WTC11 (cell line): ENCODE measurements around the gene CDK9. TPM values are rescaled to one million over a fixed set of nuclear protein-coding genes. Genes with fewer than 3 reads are reported as not detected.
"Not testable (repeated sequence)": the region's sequence is repeated elsewhere in the genome, so short reads cannot be mapped to it uniquely, and the experiment has no call there.

Experiments used
- ATAC-seq: fragments of 200-7000 bp; cut with Tn5 transposase; 2 replicates; pipeline ENCODE4 v1.10.0; 2021; ENCODE audit warnings: mild to moderate bottlenecking, moderate library complexity
- CTCF ChIA-PET: fragments of 300-600 bp; sonication (Branson Sonifier 250); formaldehyde crosslinking; loops from one replicate; lab custom pipeline; 2021; ENCODE audit warnings: antibody characterized with exemption; lab: Charles Lee
- POLR2A ChIA-PET: fragments of 350-600 bp; sonication (Branson Sonifier 250); formaldehyde crosslinking; loops from one replicate; lab custom pipeline; 2021; ENCODE audit warnings: antibody characterized with exemption; lab: Charles Lee
- DNase-seq: peaks from one replicate; pipeline ENCODE4 v3.0.0; 2021; ENCODE audit warnings: low spot score
- H3K27ac Mint-ChIP-seq: 2 replicates; pipeline ENCODE4 v1.8.0; 2021; ENCODE audit warnings: mixed read lengths
- H3K27me3 Mint-ChIP-seq: 2 replicates; pipeline ENCODE4 v1.8.0; 2021; ENCODE audit warnings: low read depth, mild to moderate bottlenecking, moderate library complexity, mixed read lengths
- H3K36me3 Mint-ChIP-seq: 2 replicates; pipeline ENCODE4 v1.8.0; 2021; ENCODE audit warnings: mixed read lengths
- H3K4me1 Mint-ChIP-seq: 2 replicates; pipeline ENCODE4 v1.8.0; 2022; ENCODE audit warnings: mixed read lengths
- H3K4me3 Mint-ChIP-seq: 2 replicates; pipeline ENCODE4 v1.8.0; 2021; ENCODE audit warnings: mild to moderate bottlenecking, moderate library complexity, mixed read lengths
- H3K9me3 Mint-ChIP-seq: 2 replicates; pipeline ENCODE4 v1.8.0; 2021; ENCODE audit warnings: mixed read lengths
- FOXP1 ChIP-seq: sonication (generic); formaldehyde crosslinking; IDR thresholded peaks from 2 replicates; pipeline ENCODE4 v1.8.0; 2022; ENCODE audit warnings: missing genetic modification reagents, mild to moderate bottlenecking, moderate library complexity, borderline replicate concordance
- GABPB1 ChIP-seq: sonication (generic); formaldehyde crosslinking; IDR thresholded peaks from 2 replicates; pipeline ENCODE4 v1.8.1; 2023; ENCODE audit warnings: mild to moderate bottlenecking, missing genetic modification reagents
- GTF2I ChIP-seq: fragments of 250-450 bp; sonication (Bioruptor Pico); conservative IDR thresholded peaks from 2 replicates; pipeline ENCODE4 v1.4.0; 2021; ENCODE audit warnings: mild to moderate bottlenecking
- IRF2 ChIP-seq: sonication (generic); formaldehyde crosslinking; IDR thresholded peaks from 2 replicates; pipeline ENCODE4 v1.8.0; 2022; ENCODE audit warnings: low read depth, missing genetic modification reagents, borderline replicate concordance
- JUN ChIP-seq: sonication (generic); formaldehyde crosslinking; IDR thresholded peaks from 2 replicates; pipeline ENCODE4 v1.8.0; 2023; ENCODE audit warnings: mild to moderate bottlenecking, missing genetic modification reagents
- MYBL2 ChIP-seq: sonication (generic); formaldehyde crosslinking; IDR thresholded peaks from 2 replicates; pipeline ENCODE4 v1.8.1; 2023; ENCODE audit warnings: mild to moderate bottlenecking, moderate library complexity, missing genetic modification reagents
- SMAD4 ChIP-seq: sonication (generic); formaldehyde crosslinking; IDR thresholded peaks from 2 replicates; pipeline ENCODE4 v1.8.0; 2022; ENCODE audit warnings: mild to moderate bottlenecking, missing genetic modification reagents
- TEAD1 ChIP-seq: sonication (generic); formaldehyde crosslinking; IDR thresholded peaks from 2 replicates; pipeline ENCODE4 v1.8.0; 2022; ENCODE audit warnings: mild to moderate bottlenecking, missing genetic modification reagents
- ZNF263 ChIP-seq: sonication (generic); formaldehyde crosslinking; IDR thresholded peaks from 2 replicates; pipeline ENCODE4 v1.8.1; 2022; ENCODE audit warnings: low read depth, mild to moderate bottlenecking, moderate library complexity, missing genetic modification reagents
- ZNF396 ChIP-seq: fragments of 250-450 bp; sonication (Bioruptor Pico); IDR thresholded peaks from 2 replicates; pipeline ENCODE4 v1.8.0; 2021; ENCODE audit warnings: mild to moderate bottlenecking, moderate library complexity, borderline replicate concordance
- ZNF423 ChIP-seq: fragments of 250-450 bp; sonication (Bioruptor Pico); IDR thresholded peaks from 2 replicates; pipeline ENCODE4 v2.1.2; 2022; ENCODE audit warnings: mild to moderate bottlenecking, moderate library complexity
- total RNA-seq: library from RNA; stranded (reverse); gene quantifications from 3 replicates; pipeline ENCODE4 v1.2.3, GENCODE V29; 2021
- TF ChIP-seq, protein P1 (sequence below): sonication (generic); formaldehyde crosslinking; IDR thresholded peaks from 2 replicates; pipeline ENCODE4 v1.8.1; 2023; ENCODE audit warnings: mild to moderate bottlenecking, missing genetic modification reagents
- TF ChIP-seq, protein P2 (sequence below): sonication (generic); formaldehyde crosslinking; IDR thresholded peaks from 2 replicates; pipeline ENCODE4 v1.8.0; 2022; ENCODE audit warnings: mild to moderate bottlenecking, missing genetic modification reagents
- TF ChIP-seq, protein P3 (sequence below): sonication (generic); formaldehyde crosslinking; IDR thresholded peaks from 2 replicates; pipeline ENCODE4 v1.8.1; 2022; ENCODE audit warnings: mild to moderate bottlenecking, moderate library complexity, missing genetic modification reagents
- TF ChIP-seq, protein P4 (sequence below): sonication (generic); formaldehyde crosslinking; IDR thresholded peaks from 2 replicates; pipeline ENCODE4 v1.8.1; 2023; ENCODE audit warnings: mild to moderate bottlenecking, moderate library complexity, missing genetic modification reagents
- TF ChIP-seq, protein P5 (sequence below): sonication (generic); formaldehyde crosslinking; IDR thresholded peaks from 2 replicates; pipeline ENCODE4 v1.8.1; 2022; ENCODE audit warnings: missing genetic modification reagents, borderline replicate concordance

CDK9 gene
- total RNA-seq, 1 experiment from 2014 or later: 111 TPM

DNA sequence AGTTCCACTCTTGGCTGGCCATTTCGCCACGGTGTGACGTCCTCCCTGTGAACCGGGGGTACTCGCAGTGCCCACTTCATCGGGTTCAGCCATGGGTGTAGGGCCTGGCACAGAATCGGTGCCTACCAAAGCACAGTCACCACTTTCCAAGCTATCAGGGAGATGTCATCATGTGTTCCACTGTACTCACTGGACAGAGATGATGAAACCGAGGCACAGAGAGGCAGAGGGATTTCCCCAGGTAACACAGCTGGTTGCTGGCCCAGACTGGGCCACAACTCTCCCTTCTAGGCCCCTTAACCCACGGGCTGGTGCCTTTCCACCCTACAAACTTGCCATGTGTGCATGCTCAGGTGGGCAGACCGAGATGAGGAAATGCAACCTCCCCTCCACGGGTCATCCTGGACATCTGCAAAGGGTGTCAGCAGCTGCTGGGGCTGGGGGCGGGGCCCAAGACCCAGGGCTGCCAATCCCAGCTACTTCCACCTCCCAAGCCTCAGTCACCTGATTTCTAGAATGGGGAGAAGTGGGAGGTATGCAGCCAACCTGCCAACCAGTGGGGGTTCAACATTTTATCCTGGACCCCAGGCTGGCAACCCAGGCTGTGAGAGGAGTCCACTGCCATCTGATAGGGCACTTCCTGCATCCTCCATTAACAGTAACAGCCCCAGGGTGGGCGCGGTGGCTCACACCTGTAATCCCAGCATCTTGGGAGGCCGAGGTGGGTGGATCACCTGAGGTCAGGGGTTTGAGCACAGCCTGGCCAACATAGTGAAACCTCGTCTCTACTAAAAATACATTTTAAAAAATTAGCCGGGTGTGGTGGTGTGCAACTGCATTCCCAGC is 6.5 kb upstream of the CDK9 start:
- ChIA-PET CTCF (interaction anchor here (0.6 to 2.9 kb wide), 11 partner anchors 8 to 171 kb away, joined by 3 to 26 read pairs (median 4); partner anchors contain the start of genes ST6GALNAC4 and TOR2A), POLR2A (interaction anchor here (0.9 to 1.2 kb wide), 2 partner anchors 16 to 48 kb away, joined by 4 to 7 read pairs; no protein-coding TSS in a partner anchor)
- ATAC-seq: peak; percentile 13; the same call in 1 of the 2 replicates
- H3K9me3 Mint-ChIP-seq: no peaks in the 10 kb centered on the region
- H3K36me3 Mint-ChIP-seq: no peaks in the 10 kb centered on the region
- no peak overlapping the region for H3K4me3 Mint-ChIP-seq
- H3K27me3 Mint-ChIP-seq: no peaks in the 10 kb centered on the region
- TF ChIP-seq, protein P1, sequence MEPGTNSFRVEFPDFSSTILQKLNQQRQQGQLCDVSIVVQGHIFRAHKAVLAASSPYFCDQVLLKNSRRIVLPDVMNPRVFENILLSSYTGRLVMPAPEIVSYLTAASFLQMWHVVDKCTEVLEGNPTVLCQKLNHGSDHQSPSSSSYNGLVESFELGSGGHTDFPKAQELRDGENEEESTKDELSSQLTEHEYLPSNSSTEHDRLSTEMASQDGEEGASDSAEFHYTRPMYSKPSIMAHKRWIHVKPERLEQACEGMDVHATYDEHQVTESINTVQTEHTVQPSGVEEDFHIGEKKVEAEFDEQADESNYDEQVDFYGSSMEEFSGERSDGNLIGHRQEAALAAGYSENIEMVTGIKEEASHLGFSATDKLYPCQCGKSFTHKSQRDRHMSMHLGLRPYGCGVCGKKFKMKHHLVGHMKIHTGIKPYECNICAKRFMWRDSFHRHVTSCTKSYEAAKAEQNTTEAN (CRISPR knock-in tag): no peak
- TF ChIP-seq, protein P2, sequence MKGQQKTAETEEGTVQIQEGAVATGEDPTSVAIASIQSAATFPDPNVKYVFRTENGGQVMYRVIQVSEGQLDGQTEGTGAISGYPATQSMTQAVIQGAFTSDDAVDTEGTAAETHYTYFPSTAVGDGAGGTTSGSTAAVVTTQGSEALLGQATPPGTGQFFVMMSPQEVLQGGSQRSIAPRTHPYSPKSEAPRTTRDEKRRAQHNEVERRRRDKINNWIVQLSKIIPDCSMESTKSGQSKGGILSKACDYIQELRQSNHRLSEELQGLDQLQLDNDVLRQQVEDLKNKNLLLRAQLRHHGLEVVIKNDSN: 0 out of 2 replicates have a peak, but pooled peaks have one; percentile 14
- H3K4me1 Mint-ChIP-seq: peaks cover 23% of the 10 kb centered on the region
- H3K27ac Mint-ChIP-seq: no peak overlapping the region
- DNase-seq: no peak

DNA sequence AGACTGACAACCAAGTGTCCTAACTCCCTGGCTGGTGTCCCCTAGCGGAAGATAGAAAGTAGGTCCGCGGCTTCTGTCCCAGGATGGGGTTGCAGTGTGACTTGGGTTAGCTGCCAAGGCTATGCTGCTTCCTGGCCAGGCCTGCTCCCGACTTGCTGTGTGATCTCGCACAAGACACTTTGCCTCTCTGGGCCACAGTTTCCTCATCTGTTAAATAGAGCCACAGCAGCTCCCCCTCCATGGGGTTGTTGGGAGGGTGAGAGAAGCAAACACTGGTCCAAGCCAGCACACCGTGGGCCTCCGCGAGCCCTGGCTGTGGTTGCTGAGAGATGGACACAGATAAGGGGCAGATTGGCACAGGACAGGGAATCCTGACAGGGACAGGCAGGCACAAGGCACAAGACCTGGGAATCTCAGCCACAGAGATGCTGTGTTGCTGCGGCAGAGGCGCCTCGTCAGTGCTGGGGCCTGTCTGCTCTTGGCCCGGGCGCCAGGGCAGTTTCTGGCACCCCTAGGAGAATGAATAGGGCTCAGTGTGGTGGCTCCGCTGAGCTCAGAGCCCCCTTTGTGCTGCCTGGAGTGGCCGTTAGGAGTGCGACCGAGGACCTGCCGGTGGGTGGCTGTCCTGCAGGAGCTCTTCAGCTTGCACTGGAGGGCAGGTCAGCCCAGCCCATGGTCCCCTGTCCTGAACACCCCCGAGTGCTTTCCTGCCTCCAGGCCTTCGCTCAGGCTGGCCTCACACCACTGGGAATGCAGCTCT is 5.5 kb upstream of the CDK9 start:
- Mint-ChIP-seq H3K4me1 (peaks cover 23% of the 10 kb centered on the region), H3K27ac (no peak overlapping the region), H3K27me3 (no peaks in the 10 kb centered on the region), H3K9me3 (no peaks in the 10 kb centered on the region), H3K36me3 (no peaks in the 10 kb centered on the region), H3K4me3 (no peak overlapping the region)
- DNase-seq: no peak
- POLR2A ChIA-PET: interaction anchor here (0.7 to 1.2 kb wide), 3 partner anchors 9 to 910 kb away, joined by 4 to 7 read pairs (median 4); no protein-coding TSS in a partner anchor
- no peak for ATAC-seq
- TF ChIP-seq, protein P3, sequence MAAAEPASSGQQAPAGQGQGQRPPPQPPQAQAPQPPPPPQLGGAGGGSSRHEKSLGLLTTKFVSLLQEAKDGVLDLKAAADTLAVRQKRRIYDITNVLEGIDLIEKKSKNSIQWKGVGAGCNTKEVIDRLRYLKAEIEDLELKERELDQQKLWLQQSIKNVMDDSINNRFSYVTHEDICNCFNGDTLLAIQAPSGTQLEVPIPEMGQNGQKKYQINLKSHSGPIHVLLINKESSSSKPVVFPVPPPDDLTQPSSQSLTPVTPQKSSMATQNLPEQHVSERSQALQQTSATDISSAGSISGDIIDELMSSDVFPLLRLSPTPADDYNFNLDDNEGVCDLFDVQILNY (CRISPR knock-in tag): no peak
- TF ChIP-seq, protein P4, sequence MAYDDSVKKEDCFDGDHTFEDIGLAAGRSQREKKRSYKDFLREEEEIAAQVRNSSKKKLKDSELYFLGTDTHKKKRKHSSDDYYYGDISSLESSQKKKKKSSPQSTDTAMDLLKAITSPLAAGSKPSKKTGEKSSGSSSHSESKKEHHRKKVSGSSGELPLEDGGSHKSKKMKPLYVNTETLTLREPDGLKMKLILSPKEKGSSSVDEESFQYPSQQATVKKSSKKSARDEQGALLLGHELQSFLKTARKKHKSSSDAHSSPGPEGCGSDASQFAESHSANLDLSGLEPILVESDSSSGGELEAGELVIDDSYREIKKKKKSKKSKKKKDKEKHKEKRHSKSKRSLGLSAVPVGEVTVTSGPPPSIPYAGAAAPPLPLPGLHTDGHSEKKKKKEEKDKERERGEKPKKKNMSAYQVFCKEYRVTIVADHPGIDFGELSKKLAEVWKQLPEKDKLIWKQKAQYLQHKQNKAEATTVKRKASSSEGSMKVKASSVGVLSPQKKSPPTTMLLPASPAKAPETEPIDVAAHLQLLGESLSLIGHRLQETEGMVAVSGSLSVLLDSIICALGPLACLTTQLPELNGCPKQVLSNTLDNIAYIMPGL (CRISPR knock-in tag): peak; percentile 52; the same call in 1 of the 2 replicates
- TF ChIP-seq MYBL2 (CRISPR knock-in tag) (no peak), ZNF423 (CRISPR knock-in tag) (peak; percentile 64)
- TF ChIP-seq, all 79 proteins: peak for 2
- CTCF ChIA-PET: interaction anchor here (0.7 to 2.9 kb wide), 10 partner anchors 9 to 172 kb away, joined by 3 to 26 read pairs (median 3); partner anchors contain the start of gene TOR2A

DNA sequence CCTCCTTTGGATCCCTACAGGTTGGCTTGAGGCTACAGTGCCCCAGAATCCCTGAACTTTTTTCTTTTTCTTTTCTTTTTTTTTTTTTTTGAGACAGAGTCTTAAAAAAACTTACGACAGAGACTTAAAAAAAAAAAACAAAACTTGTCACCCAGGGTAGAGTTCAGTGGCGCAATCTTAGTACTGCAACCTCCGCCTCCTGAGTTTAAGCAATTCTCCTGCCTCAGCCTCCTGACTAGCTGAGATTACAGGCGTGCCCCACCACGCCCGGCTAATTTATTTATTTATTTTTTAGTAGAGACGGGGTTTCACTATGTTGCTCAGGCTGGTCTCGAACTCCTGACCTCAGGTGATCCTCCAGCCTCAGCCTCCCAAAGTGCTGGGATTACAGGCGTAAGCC is 4.9 kb upstream of the CDK9 start:
- not testable (repeated sequence) for H3K27me3 Mint-ChIP-seq, H3K27ac Mint-ChIP-seq, ATAC-seq, H3K36me3 Mint-ChIP-seq, H3K9me3 Mint-ChIP-seq, DNase-seq, H3K4me3 Mint-ChIP-seq
- POLR2A ChIA-PET: interaction anchor here (0.7 to 1.2 kb wide), 2 partner anchors 10 to 909 kb away, joined by 4 read pairs; no protein-coding TSS in a partner anchor
- CTCF ChIA-PET: interaction anchor here (0.7 to 2.9 kb wide), 7 partner anchors 10 to 168 kb away, joined by 3 to 26 read pairs (median 3); partner anchors contain the start of gene TOR2A
- H3K4me1 Mint-ChIP-seq: peaks cover 23% of the 10 kb centered on the region

DNA sequence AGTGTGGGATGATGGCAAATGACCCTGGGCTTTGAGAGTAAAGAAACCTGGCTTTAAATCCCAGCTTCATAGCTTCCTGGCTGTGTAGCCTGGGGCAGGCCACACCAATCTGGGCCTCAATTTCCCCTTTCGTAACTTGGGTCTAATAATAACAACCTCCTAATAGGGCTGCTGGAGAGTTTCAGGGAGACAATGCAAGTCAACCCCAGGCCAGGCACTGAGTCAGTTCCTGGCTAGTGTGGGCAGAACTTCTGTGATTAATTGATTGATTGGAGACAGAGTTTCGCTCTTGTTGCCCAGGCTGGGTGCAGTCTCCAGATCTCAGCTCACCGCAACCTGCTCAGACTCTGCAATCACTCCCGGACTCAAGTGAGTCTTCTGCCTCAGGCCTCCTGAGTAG is 4.0 kb upstream of the CDK9 start:
- POLR2A ChIA-PET: no interaction called here
- H3K27ac Mint-ChIP-seq: no peak overlapping the region
- TF ChIP-seq SMAD4 (CRISPR knock-in tag) (no peak), IRF2 (CRISPR knock-in tag) (no peak), GTF2I (CRISPR knock-in tag) (no peak), TEAD1 (CRISPR knock-in tag) (no peak), GABPB1 (CRISPR knock-in tag) (no peak), ZNF263 (CRISPR knock-in tag) (no peak), ZNF396 (CRISPR knock-in tag) (no peak), JUN (no peak), FOXP1 (no peak), MYBL2 (CRISPR knock-in tag) (no peak)
- TF ChIP-seq, protein P5, sequence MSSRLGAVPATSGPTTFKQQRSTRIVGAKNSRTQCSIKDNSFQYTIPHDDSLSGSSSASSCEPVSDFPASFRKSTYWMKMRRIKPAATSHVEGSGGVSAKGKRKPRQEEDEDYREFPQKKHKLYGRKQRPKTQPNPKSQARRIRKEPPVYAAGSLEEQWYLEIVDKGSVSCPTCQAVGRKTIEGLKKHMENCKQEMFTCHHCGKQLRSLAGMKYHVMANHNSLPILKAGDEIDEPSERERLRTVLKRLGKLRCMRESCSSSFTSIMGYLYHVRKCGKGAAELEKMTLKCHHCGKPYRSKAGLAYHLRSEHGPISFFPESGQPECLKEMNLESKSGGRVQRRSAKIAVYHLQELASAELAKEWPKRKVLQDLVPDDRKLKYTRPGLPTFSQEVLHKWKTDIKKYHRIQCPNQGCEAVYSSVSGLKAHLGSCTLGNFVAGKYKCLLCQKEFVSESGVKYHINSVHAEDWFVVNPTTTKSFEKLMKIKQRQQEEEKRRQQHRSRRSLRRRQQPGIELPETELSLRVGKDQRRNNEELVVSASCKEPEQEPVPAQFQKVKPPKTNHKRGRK: no peak

More for the DNA sequence above, 4.0 kb upstream of the CDK9 start:
- Mint-ChIP-seq H3K4me1 (peaks cover 19% of the 10 kb centered on the region), H3K27me3 (no peaks in the 10 kb centered on the region), H3K9me3 (no peaks in the 10 kb centered on the region), H3K4me3 (no peak overlapping the region), H3K36me3 (peaks cover 4% of the 10 kb centered on the region)
- no peak for ATAC-seq
- no peak for DNase-seq
- CTCF ChIA-PET: interaction anchor here (1.4 to 1.5 kb wide), 2 partner anchors 11 to 18 kb away, joined by 3 to 5 read pairs; no protein-coding TSS in a partner anchor
